Measurements from ENCODE around the gene HSBP1. TPM values are rescaled to one million over a fixed set of nuclear protein-coding genes. Genes with fewer than 3 reads are reported as not detected.
A peak's percentile ranks its signal among the peaks of the same experiment; 100 is the strongest.

HSBP1 gene
- total and polyA plus RNA-seq, 9 of the 15 experiments (the other 6 are each of a cell fraction or from before 2014, with no cell fraction given), result 84.9 to 677 (median 204) TPM

GRCh38 chr16:83813823-83814658, 6.3 kb downstream of the HSBP1 start (continued):
- no peak for TF ChIP-seq CTCFL (IDR thresholded peaks at IDR 0.05; ENCODE audit: borderline replicate concordance, insufficient read depth, low read depth, low read length, poor library complexity, severe bottlenecking)
- TF ChIP-seq HNRNPK (IDR thresholded peaks at IDR 0.05; ENCODE audit: low read depth, low read length, poor library complexity, severe bottlenecking), result no peak
- TF ChIP-seq GMEB1 (CRISPR knock-in tag; IDR thresholded peaks at IDR 0.05), result no peak
- no peak for TF ChIP-seq ZNF639 (CRISPR knock-in tag; conservative IDR thresholded peaks at IDR 0.05 in 1 of 2, IDR thresholded peaks at IDR 0.05 in 1 of 2)
- no peak for TF ChIP-seq FOXK1 (CRISPR knock-in tag; IDR thresholded peaks at IDR 0.05; ENCODE audit: borderline replicate concordance)
- TF ChIP-seq BHLHE40 (IDR thresholded peaks at IDR 0.05; ENCODE audit: low read length), result peak; percentile 28; the same call in 1 of the 2 replicates
- TF ChIP-seq HDAC1 (IDR thresholded peaks at IDR 0.05), result no peak
- TF ChIP-seq ZNF121 (CRISPR knock-in tag; conservative IDR thresholded peaks at IDR 0.05), result no peak
- peak; percentile 48 for TF ChIP-seq DACH1 (IDR thresholded peaks at IDR 0.05; ENCODE audit: partially characterized antibody)
- no peak for TF ChIP-seq NCOA6 (IDR thresholded peaks at IDR 0.05)
- no peak for TF ChIP-seq BRF1 (IDR thresholded peaks at IDR 0.05; ENCODE audit: borderline replicate concordance, extremely low read depth, insufficient read length)
- TF ChIP-seq ARID4B (CRISPR knock-in tag; IDR thresholded peaks at IDR 0.05), result no peak
- TF ChIP-seq STAT6 (CRISPR knock-in tag; IDR thresholded peaks at IDR 0.05), result no peak

Measured in K562 (cell line).